Measurements from ENCODE around the gene C10orf143. TPM values are rescaled to one million over a fixed set of nuclear protein-coding genes. Genes with fewer than 3 reads are reported as not detected.

Gene C10orf143
- total and polyA plus RNA-seq, 2 experiments from 2014 or later: 0.21 to 3.7 TPM

DNA sequence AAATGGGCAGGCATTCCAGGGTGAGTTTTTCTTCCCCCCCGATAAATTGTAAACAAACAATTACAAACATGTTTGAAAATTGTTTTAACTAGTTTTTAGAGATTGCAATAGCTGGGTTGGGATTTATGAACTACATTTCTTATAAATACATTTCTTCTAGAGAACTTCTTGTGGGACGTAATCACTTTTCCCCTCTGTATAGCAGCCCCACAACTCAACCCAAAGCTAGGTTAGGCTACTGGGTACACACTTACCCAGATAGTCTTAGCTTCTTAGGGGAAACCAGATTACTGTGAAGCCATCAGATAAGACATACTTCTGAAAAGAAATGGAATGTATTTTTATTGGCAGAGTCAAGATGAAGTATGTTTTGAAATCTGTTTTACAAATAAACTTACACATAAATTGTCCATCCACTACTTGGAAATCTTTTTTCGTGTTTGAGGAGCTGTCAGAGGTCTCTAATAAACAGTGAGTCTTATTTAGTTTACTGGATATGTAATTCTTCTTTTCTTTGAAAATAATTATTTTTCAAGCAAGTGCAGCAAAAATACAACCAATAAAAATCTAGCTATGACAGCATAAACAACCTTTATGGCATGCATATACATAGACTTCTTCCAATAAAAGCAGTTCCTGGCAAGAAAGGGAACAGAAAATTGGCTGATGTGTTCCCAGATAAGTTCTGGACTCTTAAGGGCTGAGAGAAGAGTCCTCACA, 17.6 kb upstream of the C10orf143 start:
- Histone ChIP-seq H2AFZ (peak overlapping the region; percentile 76; the same call in 1 of the 2 replicates), H4K20me1 (replicated peaks; ENCODE audit: insufficient read depth) (no peaks in the 10 kb centered on the region), H3K9me2 (ENCODE audit: insufficient read depth) (no peaks in the 10 kb centered on the region), H3K27ac (ENCODE audit: low read depth) (no peak overlapping the region), H3K27me3 (ENCODE audit: insufficient read depth) (no peaks in the 10 kb centered on the region), H3F3A (replicated peaks; ENCODE audit: low read depth) (0 out of 2 replicates have a peak, but pooled peaks cover 3% of the 10 kb centered on the region), H3K4me3 (0 out of 2 replicates have a peak overlapping the region, but pooled peaks have one; percentile 21), H3K79me2 (replicated peaks; ENCODE audit: insufficient read depth) (no peaks in the 10 kb centered on the region), H3K36me3 (ENCODE audit: insufficient read depth) (no peaks in the 10 kb centered on the region), H3K4me2 (peak overlapping the region; percentile 66), H3K4me1 (ENCODE audit: insufficient read depth) (peaks cover 9% of the 10 kb centered on the region; the same call in 1 of the 2 replicates)
- peak; percentile 50 for ATAC-seq
- no peaks in the 10 kb centered on the region for H3K9me3 Mint-ChIP-seq
- no peaks in the 10 kb centered on the region for H3K36me3 Mint-ChIP-seq (ENCODE audit: low read depth)
- H3K27ac Mint-ChIP-seq: no peak overlapping the region
- TF ChIP-seq POLR2AphosphoS5 (IDR thresholded peaks at IDR 0.05; ENCODE audit: low read depth) (no peak), CREB1 (CRISPR knock-in tag; IDR thresholded peaks at IDR 0.05; ENCODE audit: low read depth) (no peak)
- TF ChIP-seq, protein P1, sequence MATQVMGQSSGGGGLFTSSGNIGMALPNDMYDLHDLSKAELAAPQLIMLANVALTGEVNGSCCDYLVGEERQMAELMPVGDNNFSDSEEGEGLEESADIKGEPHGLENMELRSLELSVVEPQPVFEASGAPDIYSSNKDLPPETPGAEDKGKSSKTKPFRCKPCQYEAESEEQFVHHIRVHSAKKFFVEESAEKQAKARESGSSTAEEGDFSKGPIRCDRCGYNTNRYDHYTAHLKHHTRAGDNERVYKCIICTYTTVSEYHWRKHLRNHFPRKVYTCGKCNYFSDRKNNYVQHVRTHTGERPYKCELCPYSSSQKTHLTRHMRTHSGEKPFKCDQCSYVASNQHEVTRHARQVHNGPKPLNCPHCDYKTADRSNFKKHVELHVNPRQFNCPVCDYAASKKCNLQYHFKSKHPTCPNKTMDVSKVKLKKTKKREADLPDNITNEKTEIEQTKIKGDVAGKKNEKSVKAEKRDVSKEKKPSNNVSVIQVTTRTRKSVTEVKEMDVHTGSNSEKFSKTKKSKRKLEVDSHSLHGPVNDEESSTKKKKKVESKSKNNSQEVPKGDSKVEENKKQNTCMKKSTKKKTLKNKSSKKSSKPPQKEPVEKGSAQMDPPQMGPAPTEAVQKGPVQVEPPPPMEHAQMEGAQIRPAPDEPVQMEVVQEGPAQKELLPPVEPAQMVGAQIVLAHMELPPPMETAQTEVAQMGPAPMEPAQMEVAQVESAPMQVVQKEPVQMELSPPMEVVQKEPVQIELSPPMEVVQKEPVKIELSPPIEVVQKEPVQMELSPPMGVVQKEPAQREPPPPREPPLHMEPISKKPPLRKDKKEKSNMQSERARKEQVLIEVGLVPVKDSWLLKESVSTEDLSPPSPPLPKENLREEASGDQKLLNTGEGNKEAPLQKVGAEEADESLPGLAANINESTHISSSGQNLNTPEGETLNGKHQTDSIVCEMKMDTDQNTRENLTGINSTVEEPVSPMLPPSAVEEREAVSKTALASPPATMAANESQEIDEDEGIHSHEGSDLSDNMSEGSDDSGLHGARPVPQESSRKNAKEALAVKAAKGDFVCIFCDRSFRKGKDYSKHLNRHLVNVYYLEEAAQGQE (IDR thresholded peaks at IDR 0.05; ENCODE audit: unreplicated experiment): no peak
- peaks cover 12% of the 10 kb centered on the region; the same call in 2 of the 3 replicates for H3K4me1 Mint-ChIP-seq
- DNase-seq (ENCODE audit: low spot score): no peak
- H3K4me3 Mint-ChIP-seq: no peak overlapping the region
- H3K27me3 Mint-ChIP-seq (ENCODE audit: insufficient read depth, low read depth, poor library complexity): peaks cover 2% of the 10 kb centered on the region

DNA sequence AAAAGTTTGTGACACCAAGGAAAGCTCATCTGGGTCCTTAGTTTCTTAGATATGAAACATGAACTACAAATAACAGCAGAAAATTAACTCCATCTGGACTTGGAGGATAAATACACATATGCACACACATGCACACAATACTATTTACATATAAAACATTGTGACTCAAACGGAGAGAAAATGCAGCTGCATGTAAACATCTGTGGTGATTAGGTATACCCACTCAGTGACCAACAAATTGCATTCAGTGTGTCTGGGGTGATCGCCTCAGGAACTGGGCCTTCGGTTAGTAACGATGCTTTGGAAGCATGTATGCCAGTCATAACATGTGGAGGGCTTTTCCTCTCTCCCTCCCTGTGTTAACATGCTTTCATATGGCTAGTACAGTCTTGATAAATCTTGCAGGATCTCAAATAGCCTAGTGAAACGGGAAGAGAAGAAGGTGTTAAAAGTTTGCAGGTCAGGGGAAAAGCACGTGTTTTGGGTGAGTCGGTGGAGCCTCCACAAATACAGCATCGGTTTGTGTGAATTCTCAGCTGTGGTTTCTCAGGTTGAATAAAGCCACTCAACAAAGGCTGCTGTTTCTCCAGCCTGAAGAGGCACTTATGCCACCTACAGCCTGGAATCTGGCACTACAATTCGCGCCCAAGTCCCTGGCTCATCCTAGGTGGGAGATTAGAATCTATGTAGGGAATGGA, 16.9 kb upstream of the C10orf143 start:
- peak; percentile 92 for DNase-seq (ENCODE audit: low spot score)
- H3K27me3 ChIP-seq (ENCODE audit: insufficient read depth): no peaks in the 10 kb centered on the region
- no peaks in the 10 kb centered on the region for H4K20me1 ChIP-seq (replicated peaks; ENCODE audit: insufficient read depth)
- no peaks in the 10 kb centered on the region for H3K79me2 ChIP-seq (replicated peaks; ENCODE audit: insufficient read depth)
- 0 out of 2 replicates have a peak, but pooled peaks cover 3% of the 10 kb centered on the region for H3F3A ChIP-seq (replicated peaks; ENCODE audit: low read depth)
- Mint-ChIP-seq H3K9me3 (no peaks in the 10 kb centered on the region), H3K4me1 (peaks cover 12% of the 10 kb centered on the region; the same call in 2 of the 3 replicates), H3K27ac (no peak overlapping the region), H3K36me3 (ENCODE audit: low read depth) (no peaks in the 10 kb centered on the region), H3K4me3 (no peak overlapping the region), H3K27me3 (ENCODE audit: insufficient read depth, low read depth, poor library complexity) (peaks cover 2% of the 10 kb centered on the region)
- no peaks in the 10 kb centered on the region for H3K36me3 ChIP-seq (ENCODE audit: insufficient read depth)
- peak overlapping the region; percentile 20; the same call in 1 of the 2 replicates for H2AFZ ChIP-seq
- H3K27ac ChIP-seq (ENCODE audit: low read depth): no peak overlapping the region
- no peaks in the 10 kb centered on the region for H3K9me2 ChIP-seq (ENCODE audit: insufficient read depth)
- H3K4me2 ChIP-seq: no peak overlapping the region
- peak; percentile 92 for ATAC-seq
- no peak overlapping the region for H3K4me3 ChIP-seq
- peaks cover 9% of the 10 kb centered on the region; the same call in 1 of the 2 replicates for H3K4me1 ChIP-seq (ENCODE audit: insufficient read depth)
- TF ChIP-seq EZH2 (IDR thresholded peaks at IDR 0.05; ENCODE audit: low read depth, unreplicated experiment): no peak
- TF ChIP-seq, protein P2, sequence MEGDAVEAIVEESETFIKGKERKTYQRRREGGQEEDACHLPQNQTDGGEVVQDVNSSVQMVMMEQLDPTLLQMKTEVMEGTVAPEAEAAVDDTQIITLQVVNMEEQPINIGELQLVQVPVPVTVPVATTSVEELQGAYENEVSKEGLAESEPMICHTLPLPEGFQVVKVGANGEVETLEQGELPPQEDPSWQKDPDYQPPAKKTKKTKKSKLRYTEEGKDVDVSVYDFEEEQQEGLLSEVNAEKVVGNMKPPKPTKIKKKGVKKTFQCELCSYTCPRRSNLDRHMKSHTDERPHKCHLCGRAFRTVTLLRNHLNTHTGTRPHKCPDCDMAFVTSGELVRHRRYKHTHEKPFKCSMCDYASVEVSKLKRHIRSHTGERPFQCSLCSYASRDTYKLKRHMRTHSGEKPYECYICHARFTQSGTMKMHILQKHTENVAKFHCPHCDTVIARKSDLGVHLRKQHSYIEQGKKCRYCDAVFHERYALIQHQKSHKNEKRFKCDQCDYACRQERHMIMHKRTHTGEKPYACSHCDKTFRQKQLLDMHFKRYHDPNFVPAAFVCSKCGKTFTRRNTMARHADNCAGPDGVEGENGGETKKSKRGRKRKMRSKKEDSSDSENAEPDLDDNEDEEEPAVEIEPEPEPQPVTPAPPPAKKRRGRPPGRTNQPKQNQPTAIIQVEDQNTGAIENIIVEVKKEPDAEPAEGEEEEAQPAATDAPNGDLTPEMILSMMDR (conservative IDR thresholded peaks at IDR 0.05; ENCODE audit: low read depth in 2 of 2): peak; percentile 80 to 85

All from GM23338 (cell line).